ENCODE data around the gene MFSD2B.
"Not testable (repeated sequence)": the region's sequence is repeated elsewhere in the genome, so short reads cannot be mapped to it uniquely, and the experiment has no call there.

The MFSD2B gene, protein sequence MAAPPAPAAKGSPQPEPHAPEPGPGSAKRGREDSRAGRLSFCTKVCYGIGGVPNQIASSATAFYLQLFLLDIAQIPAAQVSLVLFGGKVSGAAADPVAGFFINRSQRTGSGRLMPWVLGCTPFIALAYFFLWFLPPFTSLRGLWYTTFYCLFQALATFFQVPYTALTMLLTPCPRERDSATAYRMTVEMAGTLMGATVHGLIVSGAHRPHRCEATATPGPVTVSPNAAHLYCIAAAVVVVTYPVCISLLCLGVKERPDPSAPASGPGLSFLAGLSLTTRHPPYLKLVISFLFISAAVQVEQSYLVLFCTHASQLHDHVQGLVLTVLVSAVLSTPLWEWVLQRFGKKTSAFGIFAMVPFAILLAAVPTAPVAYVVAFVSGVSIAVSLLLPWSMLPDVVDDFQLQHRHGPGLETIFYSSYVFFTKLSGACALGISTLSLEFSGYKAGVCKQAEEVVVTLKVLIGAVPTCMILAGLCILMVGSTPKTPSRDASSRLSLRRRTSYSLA

DNA sequence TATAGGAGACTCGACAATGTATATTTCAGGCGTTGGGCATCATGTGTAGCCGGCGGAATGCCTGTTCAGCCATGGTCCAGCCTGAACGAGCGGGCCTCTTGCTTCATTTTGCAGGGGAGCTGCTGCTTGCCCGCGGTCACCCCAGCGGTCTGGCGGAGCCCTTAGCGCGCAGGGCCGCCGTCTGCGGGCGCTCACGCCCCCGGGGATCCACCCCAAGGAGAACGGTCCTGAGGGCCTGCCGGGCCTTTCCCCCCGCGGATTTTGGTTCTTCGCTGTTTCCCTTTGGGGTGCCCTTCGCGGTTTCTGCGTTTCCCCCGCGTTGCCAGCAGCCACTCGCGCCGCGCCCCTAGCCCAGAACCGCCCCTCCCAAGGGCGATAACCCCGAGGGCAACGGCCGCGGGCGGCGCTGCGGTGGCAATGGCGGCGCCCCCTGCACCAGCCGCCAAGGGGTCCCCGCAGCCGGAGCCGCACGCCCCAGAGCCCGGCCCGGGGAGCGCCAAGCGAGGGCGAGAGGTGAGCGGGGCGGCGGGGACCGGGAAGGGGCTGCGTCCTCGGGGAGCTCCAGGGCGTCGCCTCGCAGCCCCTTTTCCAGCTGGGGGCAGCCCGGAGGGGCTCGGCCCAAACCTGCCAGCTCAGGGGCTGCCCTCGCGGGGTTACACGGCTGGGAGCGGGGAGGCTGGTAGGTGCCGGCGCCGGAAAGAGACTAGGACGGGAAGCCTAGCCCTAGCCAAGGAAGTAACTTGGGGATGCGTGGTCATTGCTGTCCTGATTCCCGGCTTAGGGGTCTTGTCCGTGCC lies at the start of gene MFSD2B:
Gene MFSD2B, plus strand, starts transcription at position 406 of the 797 bp plus-strand sequence. Its CDS starts 12 bp downstream, at position 418.
- DNase-seq = no peak

DNA sequence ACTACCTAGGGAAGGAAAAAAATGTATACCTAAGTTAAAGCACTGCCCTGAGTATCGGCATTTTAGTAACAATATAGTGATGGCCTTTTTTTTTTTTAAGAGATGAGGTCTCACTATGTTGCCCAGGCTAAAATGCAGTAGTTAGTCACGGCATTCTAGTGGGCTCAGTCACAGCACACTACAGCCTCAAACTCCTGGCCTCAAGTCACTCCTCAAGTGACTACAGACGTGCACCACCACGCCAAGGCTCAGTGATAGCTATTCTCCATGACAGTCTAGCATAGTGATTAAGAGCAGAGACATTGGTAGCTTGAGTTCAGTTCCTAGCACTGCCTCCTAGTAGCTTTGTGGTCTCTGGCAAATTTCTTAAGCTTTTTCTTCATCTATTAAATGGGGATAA lies 42.0 kb upstream of the MFSD2B start:
- DNase-seq = no peak

DNA sequence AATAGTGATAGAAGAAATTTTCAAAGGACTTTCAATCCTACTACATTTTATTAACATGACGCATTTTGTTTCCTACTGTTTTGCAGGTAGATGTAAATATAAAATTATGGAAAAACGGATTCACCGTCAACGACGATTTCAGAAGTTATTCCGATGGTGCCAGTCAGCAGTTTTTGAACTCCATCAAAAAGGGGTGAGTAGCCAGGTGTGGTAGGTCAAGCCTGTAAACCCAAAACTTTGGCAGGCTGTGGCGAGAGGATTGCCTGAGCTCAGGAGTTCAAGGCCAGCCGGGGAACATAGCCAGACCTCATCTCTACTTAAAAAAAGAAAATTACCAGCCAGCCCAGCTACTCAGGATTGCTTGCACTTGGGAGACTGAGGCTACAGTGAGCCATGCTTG lies 33.0 kb upstream of the MFSD2B start:
- DNase-seq = no peak

DNA sequence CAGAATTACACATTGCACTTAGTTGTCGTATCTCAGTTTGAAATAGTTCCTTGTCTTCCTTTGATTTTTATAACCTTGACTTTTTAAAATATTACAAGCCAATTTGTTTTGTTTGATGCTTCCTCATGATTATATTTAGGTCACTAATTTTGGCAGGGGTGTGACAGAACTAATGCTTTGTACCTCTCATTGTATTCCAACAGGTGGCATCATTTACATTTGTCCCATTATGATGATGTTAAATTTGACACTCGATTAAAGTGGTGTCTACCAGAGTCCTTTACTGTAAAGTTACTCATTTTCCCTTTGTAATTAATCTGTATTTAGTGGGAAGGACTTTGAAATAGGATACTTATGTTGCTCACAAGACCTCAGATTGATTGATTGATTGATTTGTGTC lies 21.5 kb upstream of the MFSD2B start:
- DNase-seq = no peak

DNA sequence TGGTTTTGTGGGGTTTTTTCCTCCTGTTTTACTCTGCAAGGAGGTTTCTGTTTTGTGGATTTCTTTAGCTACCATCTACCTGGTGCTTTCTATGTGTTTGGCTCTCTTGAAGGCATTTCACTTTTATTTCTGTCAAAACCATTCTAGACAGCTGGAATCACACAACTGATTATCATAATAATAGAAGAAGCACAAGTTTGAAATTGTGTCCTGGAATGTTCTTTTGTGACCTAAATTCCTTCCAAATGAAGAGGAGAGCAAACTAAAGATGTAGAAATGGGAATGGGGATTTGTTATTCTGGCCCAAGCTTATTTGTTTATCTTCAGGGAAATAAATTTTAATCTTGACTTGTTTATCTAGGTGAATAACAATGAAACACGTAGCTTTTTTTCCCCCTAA lies 17.0 kb upstream of the MFSD2B start:
- no peak for DNase-seq

DNA sequence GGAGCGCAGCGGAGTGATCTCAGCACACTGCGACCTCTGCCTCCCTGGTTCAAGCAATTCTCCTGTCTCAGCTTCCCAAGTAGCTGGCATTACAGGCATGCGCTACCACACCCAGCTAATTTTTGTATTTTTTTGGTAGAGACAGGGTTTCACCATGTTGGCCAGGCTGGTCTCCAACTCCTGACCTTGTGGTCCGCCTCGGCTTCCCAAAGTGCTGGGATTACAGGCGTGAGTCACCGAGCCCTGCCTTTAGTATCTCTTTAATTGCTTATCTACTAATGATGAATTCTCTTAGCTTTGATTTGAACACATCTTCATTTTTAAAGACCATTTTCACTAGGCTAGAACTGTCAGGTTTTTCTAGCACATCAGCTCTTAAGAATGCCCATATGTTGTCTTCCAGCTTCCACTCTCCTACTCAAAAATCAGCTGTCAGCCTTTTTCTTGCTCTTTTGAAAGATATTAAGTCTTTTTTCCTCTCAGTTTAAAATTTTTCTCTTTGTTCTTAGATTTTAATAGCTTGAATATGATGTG lies 16.1 kb upstream of the MFSD2B start:
- DNase-seq = no peak

DNA sequence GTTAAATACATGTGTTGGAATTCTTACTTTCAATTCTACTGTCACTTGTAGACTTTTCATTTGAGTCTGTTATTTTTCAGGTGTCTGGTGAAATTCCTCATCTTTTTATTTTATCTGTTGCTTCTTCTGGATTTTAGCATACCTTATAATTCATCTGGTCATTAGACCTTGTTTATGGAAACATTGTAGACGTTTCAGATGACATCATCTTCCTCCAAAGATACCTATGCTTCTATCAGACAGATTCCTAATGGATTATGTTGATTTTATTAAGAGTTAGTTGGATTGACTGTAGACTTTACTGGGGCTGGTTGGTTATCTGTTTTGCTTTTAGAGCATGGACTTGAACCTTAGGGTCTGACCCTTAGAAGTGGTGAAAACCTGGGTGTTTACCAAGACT lies 15.3 kb upstream of the MFSD2B start:
- DNase-seq = no peak

DNA sequence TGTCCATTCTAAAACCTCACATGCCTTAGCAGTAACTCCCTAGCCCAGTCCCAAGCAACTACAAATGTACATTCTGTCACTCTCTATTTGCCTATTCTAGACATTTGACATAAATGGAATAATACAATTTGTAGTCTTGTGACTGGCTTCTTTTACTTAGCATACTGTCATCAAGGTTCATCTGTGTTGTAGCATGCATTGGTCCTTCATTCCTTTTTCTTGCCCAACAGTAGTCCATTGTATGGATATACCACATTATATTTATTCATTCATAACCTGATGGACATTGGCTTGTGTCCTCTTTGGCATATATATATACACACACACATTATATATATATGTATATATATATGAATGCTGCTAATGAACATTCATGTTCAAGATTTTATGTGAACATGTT lies 2.2 kb upstream of the MFSD2B start:
- DNase-seq = no peak

DNA sequence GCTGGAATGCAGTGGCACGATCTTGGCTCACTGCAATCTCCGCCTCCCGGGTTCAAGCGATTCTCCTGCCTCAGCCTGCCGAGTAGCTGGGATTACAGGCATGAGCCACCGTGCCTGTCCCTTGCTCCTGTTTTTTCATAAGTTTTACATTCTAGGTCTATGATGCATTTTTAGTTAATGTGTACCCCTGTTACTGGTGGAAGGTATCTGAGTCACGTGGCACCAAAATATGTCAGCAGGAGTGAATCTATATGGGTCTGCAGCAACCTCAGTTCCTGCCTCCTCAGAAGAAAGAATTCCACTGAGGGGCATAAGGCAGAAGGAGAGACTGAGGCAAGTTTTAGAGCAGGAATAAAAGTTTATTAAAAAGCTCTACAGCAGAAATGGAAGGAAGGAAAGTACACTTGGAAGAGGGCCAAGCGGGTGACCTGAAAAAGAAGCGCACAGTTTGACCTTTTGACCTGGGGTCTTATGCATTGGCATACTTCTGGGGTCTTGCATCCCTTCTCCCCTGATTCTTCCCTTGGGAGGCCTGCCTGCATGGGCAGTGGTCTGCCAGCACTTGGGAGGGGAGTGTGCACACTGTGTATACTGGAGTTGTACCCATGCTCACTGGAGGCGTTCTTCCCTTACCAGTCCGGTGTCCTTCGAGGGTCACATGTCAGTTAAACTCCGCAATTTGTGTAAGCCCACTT lies 1.1 kb upstream of the MFSD2B start:
- no peak for DNase-seq

DNA sequence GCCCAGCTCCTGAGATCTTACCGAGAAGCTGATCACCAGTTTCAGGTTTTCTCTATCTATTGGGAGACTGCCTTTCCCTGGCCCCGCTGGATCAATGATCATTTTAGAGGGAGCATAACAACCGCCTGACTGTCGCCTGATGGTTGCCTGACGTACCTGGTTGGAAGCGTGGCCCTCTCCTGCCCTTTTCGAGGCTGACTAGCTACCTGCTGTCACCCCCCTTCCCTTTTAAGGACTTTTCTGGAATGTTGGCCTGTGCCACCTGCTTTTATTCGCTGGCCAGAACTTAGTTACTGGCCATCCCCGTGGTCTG lies 562 bp upstream of the MFSD2B start:
- DNase-seq = no peak

DNA sequence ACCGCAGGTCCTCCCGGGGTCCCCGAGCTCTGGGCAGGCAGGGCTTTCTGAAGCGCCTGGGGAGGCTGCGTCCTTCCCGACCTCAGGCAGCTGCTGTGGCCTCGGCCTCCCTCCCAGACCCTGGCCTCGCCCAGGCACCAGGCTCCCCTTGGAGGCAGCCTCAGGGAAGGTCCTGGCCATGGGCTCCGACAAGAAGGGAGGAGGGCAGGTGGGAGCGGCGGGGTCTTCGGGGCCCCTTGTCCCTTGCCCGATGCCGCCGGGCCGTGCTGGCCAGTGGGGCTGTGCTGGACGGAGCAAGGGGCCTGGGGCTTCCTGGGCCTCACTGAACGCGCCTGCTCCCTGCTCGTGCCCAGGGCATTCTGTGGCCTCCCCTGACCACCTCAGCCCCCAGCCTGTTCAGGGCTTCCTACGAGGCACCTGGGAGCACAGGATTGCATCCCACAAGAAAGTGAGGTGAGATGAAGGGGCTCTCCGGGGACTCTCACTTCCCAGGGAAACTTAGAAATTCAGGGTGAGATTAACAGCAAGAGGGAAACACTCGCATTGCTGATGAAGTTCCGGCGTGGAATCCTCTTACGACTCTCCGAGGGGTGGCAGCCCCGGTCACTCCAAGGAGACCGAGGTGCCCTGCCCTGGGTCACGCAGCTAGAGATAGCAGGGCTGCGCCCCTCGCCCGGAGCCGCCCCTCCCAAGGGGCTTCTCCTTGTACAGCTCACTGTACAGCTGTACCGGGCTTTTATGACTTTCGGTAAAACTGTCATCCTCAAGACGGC lies 778 bp downstream of the MFSD2B start:
- no peak for DNase-seq

DNA sequence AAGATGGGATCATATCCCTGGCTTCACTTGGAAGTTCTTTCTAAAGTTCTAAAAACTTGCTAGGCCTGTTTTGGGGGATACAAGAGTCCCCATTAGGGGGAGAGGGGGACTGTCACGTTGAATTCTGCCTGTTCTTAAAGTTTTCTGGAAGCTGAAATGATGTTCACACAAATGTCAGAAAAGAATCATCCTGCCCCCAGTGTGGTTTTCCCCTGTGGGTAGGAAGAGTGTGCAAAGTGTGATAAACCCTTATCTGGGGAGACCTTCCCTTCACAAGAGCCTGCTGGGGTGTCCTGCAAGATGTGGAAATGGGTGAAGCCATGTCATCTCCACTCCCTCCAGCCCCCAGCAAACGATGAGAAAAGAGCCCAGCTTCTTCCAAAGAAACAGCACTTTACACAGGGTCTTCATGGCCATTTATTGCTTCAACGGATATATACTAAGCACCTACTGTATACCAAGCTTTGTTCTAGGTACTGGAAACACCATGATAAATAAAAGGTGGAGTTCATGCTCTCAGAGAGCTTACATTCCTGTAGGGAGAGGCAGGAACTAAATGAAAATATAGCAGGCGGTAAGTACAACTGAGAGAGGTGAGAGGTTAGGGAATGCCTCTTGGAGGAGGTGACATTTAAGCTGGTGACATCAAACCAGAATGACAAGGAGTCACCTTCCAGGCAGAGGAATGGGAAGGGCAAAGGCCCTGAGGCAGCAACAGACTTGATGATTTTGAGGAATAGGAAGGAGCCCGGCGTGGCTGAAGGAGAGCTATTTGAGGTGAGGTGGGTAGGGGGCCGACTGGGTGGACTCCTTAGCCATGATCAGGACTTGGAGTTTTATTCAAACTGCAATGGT lies 1.6 kb downstream of the MFSD2B start:
- no peak for DNase-seq

DNA sequence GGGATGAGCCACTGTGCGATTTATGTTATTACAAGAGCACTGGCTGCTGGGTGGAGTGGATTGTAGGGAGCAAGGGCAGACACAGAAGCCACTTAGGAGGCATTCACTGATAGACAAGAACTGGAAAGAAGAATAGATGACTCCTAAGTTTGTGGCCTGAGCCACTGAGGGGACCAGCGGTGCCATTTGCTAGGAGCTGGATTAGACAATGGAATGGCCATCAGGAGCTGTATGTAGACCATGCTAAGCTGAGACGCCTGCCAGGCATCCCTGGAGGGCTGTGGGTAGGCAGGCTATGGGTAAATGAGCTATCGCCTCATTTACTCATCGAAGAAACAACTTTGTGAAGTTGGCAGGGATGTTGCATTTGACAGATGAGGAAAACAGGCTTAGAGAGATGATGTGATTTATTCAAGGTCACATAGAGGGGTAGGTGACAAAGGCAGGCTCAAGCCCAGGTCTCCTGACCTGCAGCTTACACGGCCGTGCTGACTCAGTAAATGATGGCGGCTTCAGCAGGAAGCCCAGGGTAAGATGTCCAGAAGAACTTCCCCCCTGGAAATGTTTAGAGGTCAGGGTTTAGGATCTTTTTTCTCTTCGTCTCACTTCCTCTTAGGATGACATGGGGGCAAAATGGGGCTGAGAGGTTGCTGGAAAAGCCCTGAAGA lies 2.8 kb downstream of the MFSD2B start:
- no peak for DNase-seq

DNA sequence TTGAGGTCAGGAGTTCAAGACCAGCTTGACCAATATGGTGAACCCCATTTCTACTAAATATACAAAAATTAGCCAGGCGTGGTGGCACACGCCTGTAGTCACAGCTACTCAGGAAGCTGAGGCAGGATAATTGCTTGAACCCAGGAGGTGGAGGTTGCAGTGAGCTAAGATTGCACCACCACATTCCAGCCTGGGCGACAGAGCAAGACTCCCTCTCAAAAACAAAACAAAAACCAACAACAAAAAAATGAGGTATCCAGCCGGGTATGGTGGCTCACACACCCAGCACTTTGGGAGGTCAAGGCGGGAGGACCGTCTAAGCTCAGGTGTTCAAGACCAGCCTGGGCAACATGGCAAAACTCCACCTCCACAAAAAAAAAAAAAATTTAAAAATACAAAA lies 5.0 kb downstream of the MFSD2B start:
- not testable (repeated sequence) for DNase-seq

DNA sequence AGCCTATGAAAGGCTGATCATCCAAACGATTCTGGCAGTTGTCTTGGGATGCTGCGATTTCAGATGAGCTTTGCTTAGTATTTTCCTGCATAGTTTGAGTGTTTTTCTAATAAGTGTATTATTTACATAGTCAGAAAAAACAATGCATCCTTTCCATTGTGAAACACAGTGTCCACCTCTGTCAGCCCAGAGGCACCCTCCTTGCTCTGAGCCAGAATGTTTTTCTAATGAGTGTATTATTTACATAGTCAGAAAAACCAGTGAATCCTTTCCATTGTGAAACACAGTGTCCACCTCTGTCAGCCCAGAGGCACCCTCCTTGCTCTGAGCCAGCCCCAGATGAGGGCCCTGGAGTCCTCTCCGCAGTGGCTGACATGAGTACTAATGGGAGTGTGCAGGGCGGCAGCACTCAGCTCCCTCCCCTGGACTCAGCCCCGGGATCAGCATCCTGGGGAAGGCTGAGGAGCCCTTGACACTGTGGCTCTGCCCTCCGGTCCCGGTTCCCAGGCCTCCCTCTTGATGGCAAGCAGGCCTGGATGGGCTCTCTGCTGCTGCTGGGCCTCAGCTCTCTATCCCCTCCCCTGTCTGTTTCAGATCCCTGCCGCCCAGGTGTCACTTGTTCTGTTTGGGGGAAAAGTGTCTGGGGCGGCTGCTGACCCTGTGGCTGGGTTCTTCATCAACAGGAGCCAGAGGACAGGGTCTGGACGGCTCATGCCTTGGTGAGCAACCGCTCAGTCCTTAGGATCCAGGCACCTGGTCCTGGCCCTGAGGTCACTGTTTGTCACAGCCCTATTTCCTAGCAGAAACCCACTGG lies 5.9 kb downstream of the MFSD2B start:
- DNase-seq = no peak

DNA sequence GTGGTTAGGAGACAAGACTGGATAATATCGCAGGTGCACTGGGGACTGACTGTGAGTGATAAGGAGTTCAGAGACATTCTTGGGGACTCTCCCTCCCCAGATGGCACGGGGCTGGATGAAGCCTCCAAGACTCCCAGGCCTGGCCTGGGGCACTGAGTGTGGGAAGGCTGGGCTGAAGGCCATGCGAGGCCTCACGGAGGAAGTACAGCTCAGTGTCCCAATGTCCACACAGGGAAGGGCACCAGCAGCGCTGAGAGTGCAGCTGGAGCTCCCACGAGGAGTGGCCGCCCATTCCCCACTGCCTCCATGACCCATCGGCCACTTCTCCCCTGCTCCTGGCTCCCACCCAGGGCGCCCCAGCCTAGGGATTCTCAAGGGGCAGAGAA lies 6.5 kb downstream of the MFSD2B start:
- no peak for DNase-seq

DNA sequence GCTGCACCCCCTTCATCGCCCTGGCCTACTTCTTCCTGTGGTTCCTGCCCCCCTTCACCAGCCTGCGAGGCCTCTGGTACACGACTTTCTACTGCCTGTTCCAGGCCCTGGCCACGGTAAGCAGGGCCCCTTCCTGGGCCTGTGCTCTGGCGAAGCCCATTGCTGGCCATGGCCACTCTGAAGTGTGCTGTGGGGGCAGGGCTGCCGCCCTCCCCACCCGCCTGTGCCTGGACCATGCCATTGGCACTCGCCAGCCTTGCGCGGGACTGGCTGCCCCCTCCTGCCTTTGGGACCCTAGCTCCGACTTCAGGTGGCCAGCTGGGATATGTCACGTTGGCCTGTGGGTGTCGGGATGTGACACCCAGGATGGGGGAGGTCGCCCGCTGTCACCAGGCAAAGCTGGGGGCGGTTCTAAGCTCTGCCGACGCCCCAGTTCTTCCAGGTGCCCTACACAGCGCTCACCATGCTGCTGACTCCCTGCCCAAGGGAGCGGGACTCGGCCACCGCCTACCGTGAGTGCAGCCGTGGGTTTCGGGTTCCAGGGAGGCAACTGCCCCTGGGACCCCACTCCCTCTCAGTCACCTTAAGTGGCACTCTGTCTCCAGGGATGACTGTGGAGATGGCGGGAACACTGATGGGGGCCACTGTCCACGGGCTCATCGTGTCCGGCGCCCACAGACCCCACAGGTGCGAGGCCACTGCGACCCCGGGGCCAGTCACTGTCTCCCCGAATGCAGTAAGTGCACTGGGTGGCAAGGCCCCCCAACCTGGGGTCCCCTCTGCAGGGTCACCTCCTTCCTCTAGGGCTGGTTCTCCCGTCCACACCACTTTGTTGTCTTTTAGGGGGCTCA lies 7.2 kb downstream of the MFSD2B start:
- no peak for DNase-seq

DNA sequence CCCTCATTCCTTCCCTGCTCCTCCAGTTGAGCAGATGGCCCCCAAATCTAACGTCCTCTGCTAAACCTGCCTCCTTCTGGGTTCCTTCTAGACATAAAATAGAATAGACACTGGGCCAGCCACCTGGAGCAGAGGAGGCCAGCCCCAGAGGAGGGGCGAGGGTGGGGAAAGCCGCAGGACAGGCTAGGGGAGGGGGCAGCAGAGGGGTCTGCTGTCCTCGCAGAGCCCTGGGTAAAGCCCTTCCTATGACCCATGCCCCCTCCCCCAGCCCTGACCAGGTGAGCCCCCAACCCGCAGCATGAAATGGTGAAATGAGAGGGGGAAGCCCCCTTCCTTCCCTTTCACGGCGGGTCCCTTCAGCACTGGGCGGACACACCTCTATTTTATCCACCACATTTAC lies 7.8 kb downstream of the MFSD2B start:
- DNase-seq = no peak

DNA sequence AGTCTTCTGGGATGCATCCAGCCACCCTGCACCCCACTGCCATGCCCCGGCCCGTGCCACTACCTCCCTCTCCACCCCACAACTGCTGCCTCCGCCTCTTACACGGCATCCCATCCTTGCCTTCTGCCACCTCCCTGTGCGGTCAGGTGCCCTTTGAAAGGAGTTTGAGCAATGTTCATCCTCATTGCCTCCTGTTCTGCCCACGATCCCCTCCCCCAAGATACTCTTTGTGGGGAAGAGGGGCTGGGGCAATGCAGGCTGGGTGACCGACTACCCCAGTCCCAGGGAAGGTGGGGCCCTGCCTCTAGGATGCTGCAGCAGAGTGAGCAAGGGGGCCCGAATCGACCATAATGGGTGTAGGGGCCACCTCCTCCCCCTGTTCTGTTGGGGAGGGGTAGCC lies 8.4 kb downstream of the MFSD2B start:
- no peak for DNase-seq
